HG03521 (cell line): Measurements from ENCODE around the gene NEMP1.
"Not testable (repeated sequence)": the region's sequence is repeated elsewhere in the genome, so short reads cannot be mapped to it uniquely, and the experiment has no call there.

Experiments used
- ATAC-seq: cut with Tn5 transposase; IDR thresholded peaks from one replicate; pipeline ENCODE4 v1.9.1; 2021; ENCODE audit warnings: mild to moderate bottlenecking, moderate library complexity; ENCODE audit not compliant: unreplicated experiment

The NEMP1 gene

GRCh38 chr12:57031138-57031725, 47.4 kb downstream of the NEMP1 start:
- ATAC-seq, result no peak

GRCh38 chr12:57029457-57029856, 49.1 kb downstream of the NEMP1 start:
- no peak for ATAC-seq

GRCh38 chr12:57027805-57028153, 50.8 kb downstream of the NEMP1 start:
- no peak for ATAC-seq

- ATAC-seq, result no peak
These were observed 51.4 kb downstream of the NEMP1 start for GRCh38 chr12:57027011-57027804.

GRCh38 chr12:57025196-57025595, 53.4 kb downstream of the NEMP1 start:
- no peak for ATAC-seq

- ATAC-seq, result not testable (repeated sequence)
These were observed 56.3 kb downstream of the NEMP1 start for GRCh38 chr12:57022324-57022723.

GRCh38 chr12:57019983-57020719, 58.4 kb downstream of the NEMP1 start:
- ATAC-seq, result no peak

GRCh38 chr12:57018906-57019305, 59.7 kb downstream of the NEMP1 start:
- ATAC-seq, result no peak

- not testable (repeated sequence) for ATAC-seq
These were observed 60.2 kb downstream of the NEMP1 start for GRCh38 chr12:57018353-57018752.

GRCh38 chr12:57016348-57016747, 62.2 kb downstream of the NEMP1 start, which contains the start of gene TAC3:
TSS of gene TAC3 (minus strand) at chr12:57016529. CDS start at chr12:57015797, 732 bp downstream.
- no peak for ATAC-seq

GRCh38 chr12:57012600-57013465, 65.8 kb downstream of the NEMP1 start:
- ATAC-seq, result no peak

- ATAC-seq, result no peak
These were observed 66.9 kb downstream of the NEMP1 start for GRCh38 chr12:57011438-57012424.

GRCh38 chr12:57010627-57011247, 67.9 kb downstream of the NEMP1 start:
- no peak for ATAC-seq

GRCh38 chr12:57009949-57010626, 68.5 kb downstream of the NEMP1 start:
- no peak for ATAC-seq

- ATAC-seq, result no peak
These were observed 70.4 kb downstream of the NEMP1 start for GRCh38 chr12:57008178-57008577.

GRCh38 chr12:57006809-57007475, 71.6 kb downstream of the NEMP1 start:
- no peak for ATAC-seq

GRCh38 chr12:57005980-57006808, 72.4 kb downstream of the NEMP1 start, which contains the start of gene ZBTB39:
TSS of gene ZBTB39 (minus strand) at chr12:57006546. CDS start at chr12:57004917, 1,629 bp downstream.
- peak; percentile 73 for ATAC-seq
